Stimulated activated CD4-positive, alpha-beta T cell treated with anti-CD3 and anti-CD28 coated beads, Interleukin-1b, Interleukin-23, amount 100 ng/mL, for 48 hours (primary cell): ENCODE measurements around the gene EIF4G3.
"Not testable (repeated sequence)": the region's sequence is repeated elsewhere in the genome, so short reads cannot be mapped to it uniquely, and the experiment has no call there.

Source experiments
- DNase-seq: peaks from one replicate; pipeline ENCODE4 v3.0.0-alpha.2; 2020

The EIF4G3 gene

GRCh38 chr1:21099034-21099868, 77.4 kb downstream of the EIF4G3 start:
- DNase-seq, result no peak

- DNase-seq, result no peak
These were observed 78.3 kb downstream of the EIF4G3 start for GRCh38 chr1:21098186-21098915.

GRCh38 chr1:21097729-21098128, 79.0 kb downstream of the EIF4G3 start:
- no peak for DNase-seq

- DNase-seq, result no peak
These were observed 80.7 kb downstream of the EIF4G3 start for GRCh38 chr1:21095976-21096375.

GRCh38 chr1:21094282-21094681, 82.4 kb downstream of the EIF4G3 start:
- not testable (repeated sequence) for DNase-seq

GRCh38 chr1:21093271-21093958, 83.3 kb downstream of the EIF4G3 start:
- not testable (repeated sequence) for DNase-seq

- DNase-seq, result not testable (repeated sequence)
These were observed 84.2 kb downstream of the EIF4G3 start for GRCh38 chr1:21092545-21092944.

GRCh38 chr1:21091053-21091690, 85.5 kb downstream of the EIF4G3 start:
- peak; percentile 11 for DNase-seq

- DNase-seq, result no peak
These were observed 86.2 kb downstream of the EIF4G3 start for GRCh38 chr1:21090463-21090862.

- no peak for DNase-seq
These were observed 87.0 kb downstream of the EIF4G3 start for GRCh38 chr1:21089731-21090130.

GRCh38 chr1:21089299-21089698, 87.4 kb downstream of the EIF4G3 start:
- DNase-seq, result no peak

- peak; percentile 9 for DNase-seq
These were observed 92.4 kb downstream of the EIF4G3 start for GRCh38 chr1:21084111-21084810.

GRCh38 chr1:21082073-21082472, 94.6 kb downstream of the EIF4G3 start:
- DNase-seq, result no peak

- no peak for DNase-seq
These were observed 99.6 kb downstream of the EIF4G3 start for GRCh38 chr1:21077085-21077484.

GRCh38 chr1:21072721-21073120, 104.0 kb downstream of the EIF4G3 start:
- DNase-seq, result no peak

- DNase-seq, result no peak
These were observed 107.1 kb downstream of the EIF4G3 start for GRCh38 chr1:21069549-21069948.

GRCh38 chr1:21068937-21069336, 107.8 kb downstream of the EIF4G3 start:
- DNase-seq, result no peak

- DNase-seq, result no peak
These were observed 109.0 kb downstream of the EIF4G3 start for GRCh38 chr1:21067551-21068227.

- DNase-seq, result no peak
These were observed 110.2 kb downstream of the EIF4G3 start for GRCh38 chr1:21066356-21067012.

GRCh38 chr1:21065851-21066250, 110.8 kb downstream of the EIF4G3 start:
- DNase-seq, result no peak

- no peak for DNase-seq
These were observed 112.6 kb downstream of the EIF4G3 start for GRCh38 chr1:21064057-21064456.
